ENCODE data around the gene DEF6.

GRCh38 chr6:35309611-35310264, 12.1 kb downstream of the DEF6 start:
- TF ChIP-seq CTCF (IDR thresholded peaks at IDR 0.05) (no peak), POLR2A (IDR thresholded peaks at IDR 0.05; ENCODE audit: low read depth) (no peak), POLR2AphosphoS5 (IDR thresholded peaks at IDR 0.05) (no peak), EP300 (IDR thresholded peaks at IDR 0.05) (no peak)

Measured in esophagus muscularis mucosa (tissue), 4 donors.